Ishikawa (cell line): ENCODE measurements around the gene INPP5F.

ENCODE experiments used
- CEBPB ChIP-seq: IDR thresholded peaks from 2 replicates; pipeline ENCODE4 v1.6.1; 2012
- CREB1 ChIP-seq: IDR thresholded peaks from 2 replicates; pipeline ENCODE4 v1.6.1; 2012; ENCODE audit warnings: low read depth
- EGR1 ChIP-seq: IDR thresholded peaks from 2 replicates; pipeline ENCODE4 v1.6.1; 2012
- EP300 ChIP-seq: IDR thresholded peaks from 2 replicates; pipeline ENCODE4 v1.6.1; 2012; ENCODE audit warnings: borderline replicate concordance
- FOXM1 ChIP-seq: IDR thresholded peaks from 2 replicates; pipeline ENCODE4 v1.6.1; 2012; ENCODE audit warnings: low read depth, borderline replicate concordance
- NFIC ChIP-seq: IDR thresholded peaks from 2 replicates; pipeline ENCODE4 v1.6.1; 2012
- RAD21 ChIP-seq: IDR thresholded peaks from 2 replicates; pipeline ENCODE4 v1.6.1; 2012; ENCODE audit warnings: low read depth
- TAF1 ChIP-seq: IDR thresholded peaks from 2 replicates; pipeline ENCODE4 v1.6.1; 2012; ENCODE audit warnings: low read depth, mild to moderate bottlenecking
- TCF12 ChIP-seq: IDR thresholded peaks from 2 replicates; pipeline ENCODE4 v1.6.1; 2012; ENCODE audit warnings: low read depth
- TEAD4 ChIP-seq: IDR thresholded peaks from 2 replicates; pipeline ENCODE4 v1.6.1; 2012
- YY1 ChIP-seq: IDR thresholded peaks from 2 replicates; pipeline ENCODE4 v1.6.1; 2012; ENCODE audit warnings: low read depth
- ZBTB7A ChIP-seq: IDR thresholded peaks from 2 replicates; pipeline ENCODE4 v1.6.1; 2012; ENCODE audit warnings: low read depth
- TF ChIP-seq, protein P1 (sequence below): IDR thresholded peaks from 2 replicates; pipeline ENCODE4 v1.6.1; 2012; ENCODE audit warnings: low read depth, mild to moderate bottlenecking
- TF ChIP-seq, protein P2 (sequence below): IDR thresholded peaks from 2 replicates; pipeline ENCODE4 v1.6.1; 2012

DNA sequence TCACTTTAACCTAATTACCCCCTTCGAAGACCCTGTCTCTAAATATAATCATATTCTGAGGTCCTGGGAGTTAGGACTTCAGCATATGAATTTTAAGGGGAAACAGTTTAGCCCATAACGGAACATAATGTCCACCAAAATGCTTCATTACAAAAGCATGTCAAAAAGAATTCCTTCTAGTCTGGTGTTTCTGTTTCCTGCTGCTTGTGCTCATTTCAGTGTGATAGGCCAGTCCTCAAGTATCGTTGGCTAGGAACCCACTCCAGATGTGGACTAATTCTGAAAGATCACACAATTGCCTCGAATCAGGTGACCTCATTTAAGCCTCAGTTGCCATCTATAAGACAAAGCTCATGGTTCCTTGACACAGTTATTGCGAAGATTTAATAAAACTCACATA, 29.6 kb downstream of the INPP5F start:
- TF ChIP-seq CEBPB: no peak
- TF ChIP-seq YY1: no peak
- TF ChIP-seq CREB1: no peak
- no peak for TF ChIP-seq EP300
- no peak for TF ChIP-seq NFIC
- TF ChIP-seq, protein P1, sequence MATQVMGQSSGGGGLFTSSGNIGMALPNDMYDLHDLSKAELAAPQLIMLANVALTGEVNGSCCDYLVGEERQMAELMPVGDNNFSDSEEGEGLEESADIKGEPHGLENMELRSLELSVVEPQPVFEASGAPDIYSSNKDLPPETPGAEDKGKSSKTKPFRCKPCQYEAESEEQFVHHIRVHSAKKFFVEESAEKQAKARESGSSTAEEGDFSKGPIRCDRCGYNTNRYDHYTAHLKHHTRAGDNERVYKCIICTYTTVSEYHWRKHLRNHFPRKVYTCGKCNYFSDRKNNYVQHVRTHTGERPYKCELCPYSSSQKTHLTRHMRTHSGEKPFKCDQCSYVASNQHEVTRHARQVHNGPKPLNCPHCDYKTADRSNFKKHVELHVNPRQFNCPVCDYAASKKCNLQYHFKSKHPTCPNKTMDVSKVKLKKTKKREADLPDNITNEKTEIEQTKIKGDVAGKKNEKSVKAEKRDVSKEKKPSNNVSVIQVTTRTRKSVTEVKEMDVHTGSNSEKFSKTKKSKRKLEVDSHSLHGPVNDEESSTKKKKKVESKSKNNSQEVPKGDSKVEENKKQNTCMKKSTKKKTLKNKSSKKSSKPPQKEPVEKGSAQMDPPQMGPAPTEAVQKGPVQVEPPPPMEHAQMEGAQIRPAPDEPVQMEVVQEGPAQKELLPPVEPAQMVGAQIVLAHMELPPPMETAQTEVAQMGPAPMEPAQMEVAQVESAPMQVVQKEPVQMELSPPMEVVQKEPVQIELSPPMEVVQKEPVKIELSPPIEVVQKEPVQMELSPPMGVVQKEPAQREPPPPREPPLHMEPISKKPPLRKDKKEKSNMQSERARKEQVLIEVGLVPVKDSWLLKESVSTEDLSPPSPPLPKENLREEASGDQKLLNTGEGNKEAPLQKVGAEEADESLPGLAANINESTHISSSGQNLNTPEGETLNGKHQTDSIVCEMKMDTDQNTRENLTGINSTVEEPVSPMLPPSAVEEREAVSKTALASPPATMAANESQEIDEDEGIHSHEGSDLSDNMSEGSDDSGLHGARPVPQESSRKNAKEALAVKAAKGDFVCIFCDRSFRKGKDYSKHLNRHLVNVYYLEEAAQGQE: no peak
- no peak for TF ChIP-seq TAF1
- TF ChIP-seq ZBTB7A: no peak
- TF ChIP-seq RAD21: no peak
- TF ChIP-seq FOXM1: no peak
- TF ChIP-seq TCF12: no peak
- TF ChIP-seq TEAD4: no peak
- TF ChIP-seq, protein P2, sequence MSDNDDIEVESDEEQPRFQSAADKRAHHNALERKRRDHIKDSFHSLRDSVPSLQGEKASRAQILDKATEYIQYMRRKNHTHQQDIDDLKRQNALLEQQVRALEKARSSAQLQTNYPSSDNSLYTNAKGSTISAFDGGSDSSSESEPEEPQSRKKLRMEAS: no peak
- TF ChIP-seq EGR1: no peak
